ENCODE results near the gene SHISAL1. TPM values are rescaled to one million over a fixed set of nuclear protein-coding genes. Genes with fewer than 3 reads are reported as not detected.

The SHISAL1 gene
- total RNA-seq, 4 donors from 2014 or later: 0.47 to 1.9 (median 0.75) TPM

DNA sequence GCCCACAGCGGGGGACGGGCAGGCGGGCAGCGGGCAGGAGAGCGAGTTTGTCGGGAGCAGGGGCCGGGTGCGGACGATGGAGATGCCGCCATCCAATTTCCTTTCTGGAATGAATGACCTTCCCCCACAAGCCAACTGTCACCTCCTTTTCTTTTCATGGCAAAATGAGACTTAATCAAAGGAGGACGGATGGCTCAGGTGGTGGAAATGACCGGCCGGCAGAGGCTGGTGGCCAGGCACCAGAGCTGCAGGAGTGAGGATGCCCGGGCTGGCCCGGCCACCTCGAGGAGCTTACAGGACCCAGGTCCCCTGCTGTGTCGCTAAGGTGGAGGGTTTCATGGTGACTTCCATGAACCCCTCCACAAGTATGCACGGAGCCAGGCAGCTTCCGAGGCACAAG, 11.7 kb downstream of the SHISAL1 start:
- no peak for ATAC-seq (ENCODE audit: low FRiP score)
- TF ChIP-seq, protein P1, sequence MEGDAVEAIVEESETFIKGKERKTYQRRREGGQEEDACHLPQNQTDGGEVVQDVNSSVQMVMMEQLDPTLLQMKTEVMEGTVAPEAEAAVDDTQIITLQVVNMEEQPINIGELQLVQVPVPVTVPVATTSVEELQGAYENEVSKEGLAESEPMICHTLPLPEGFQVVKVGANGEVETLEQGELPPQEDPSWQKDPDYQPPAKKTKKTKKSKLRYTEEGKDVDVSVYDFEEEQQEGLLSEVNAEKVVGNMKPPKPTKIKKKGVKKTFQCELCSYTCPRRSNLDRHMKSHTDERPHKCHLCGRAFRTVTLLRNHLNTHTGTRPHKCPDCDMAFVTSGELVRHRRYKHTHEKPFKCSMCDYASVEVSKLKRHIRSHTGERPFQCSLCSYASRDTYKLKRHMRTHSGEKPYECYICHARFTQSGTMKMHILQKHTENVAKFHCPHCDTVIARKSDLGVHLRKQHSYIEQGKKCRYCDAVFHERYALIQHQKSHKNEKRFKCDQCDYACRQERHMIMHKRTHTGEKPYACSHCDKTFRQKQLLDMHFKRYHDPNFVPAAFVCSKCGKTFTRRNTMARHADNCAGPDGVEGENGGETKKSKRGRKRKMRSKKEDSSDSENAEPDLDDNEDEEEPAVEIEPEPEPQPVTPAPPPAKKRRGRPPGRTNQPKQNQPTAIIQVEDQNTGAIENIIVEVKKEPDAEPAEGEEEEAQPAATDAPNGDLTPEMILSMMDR (IDR thresholded peaks at IDR 0.05): no peak
- DNase-seq (ENCODE audit: low spot score): no peak

DNA sequence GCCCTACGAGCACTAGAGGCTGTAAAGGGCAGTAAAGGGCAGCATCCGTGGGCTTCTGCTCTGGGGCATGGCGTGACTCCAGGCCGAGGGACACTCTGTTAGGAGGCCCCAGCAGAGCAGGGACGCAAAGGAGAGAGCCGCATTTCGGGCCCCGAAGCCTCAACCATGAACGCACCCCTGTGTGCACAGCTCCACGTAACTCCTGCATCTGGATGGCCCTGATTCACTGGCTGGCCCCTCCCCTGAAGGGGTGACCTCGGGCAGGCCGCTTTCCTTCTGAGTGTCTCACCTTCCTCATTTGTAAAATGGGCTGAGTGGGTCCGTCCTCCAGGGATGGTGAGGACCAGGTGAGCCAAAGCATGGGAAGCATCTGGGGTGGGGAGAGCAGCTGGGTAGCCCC, 13.6 kb downstream of the SHISAL1 start:
- DNase-seq (ENCODE audit: low spot score) (no peak), ATAC-seq (ENCODE audit: low FRiP score) (no peak)
- TF ChIP-seq, protein P1 (IDR thresholded peaks at IDR 0.05): no peak

DNA sequence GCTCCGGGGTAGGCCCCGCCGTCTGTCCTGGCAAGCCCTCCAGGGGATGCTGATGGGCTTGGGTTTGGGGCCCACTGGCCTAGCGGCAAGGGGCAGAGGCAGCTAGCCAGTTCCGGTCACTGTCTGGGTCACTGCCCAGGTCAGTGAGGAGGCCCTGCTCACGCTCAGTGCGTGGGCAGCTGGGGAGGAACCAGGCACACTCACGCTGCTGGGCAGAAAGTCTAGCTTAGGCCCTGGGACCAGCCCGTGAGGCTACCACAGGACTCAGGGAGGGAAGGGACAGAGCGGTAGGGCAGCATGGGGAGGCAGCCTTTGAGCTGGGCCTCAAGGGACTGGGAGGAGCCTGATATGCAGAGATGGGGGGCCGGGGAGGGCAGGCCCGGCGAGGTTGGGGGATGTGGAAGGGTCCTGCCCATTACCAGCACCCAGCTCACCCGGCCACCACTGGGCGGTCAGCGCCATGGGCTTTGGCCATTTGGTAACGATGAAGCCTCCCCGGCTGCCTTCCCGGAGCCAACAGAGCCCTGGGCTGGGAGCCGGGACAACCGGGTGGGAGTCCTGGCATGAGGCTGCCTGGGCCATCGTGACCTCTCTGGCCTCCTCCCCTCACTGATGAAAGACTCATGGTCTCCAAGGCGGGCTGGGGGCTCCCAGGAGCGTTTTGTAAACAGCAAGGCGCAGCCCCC, 14.2 kb downstream of the SHISAL1 start:
- TF ChIP-seq, protein P1 (IDR thresholded peaks at IDR 0.05): no peak
- no peak for DNase-seq (ENCODE audit: low spot score)
- ATAC-seq (ENCODE audit: low FRiP score): no peak

DNA sequence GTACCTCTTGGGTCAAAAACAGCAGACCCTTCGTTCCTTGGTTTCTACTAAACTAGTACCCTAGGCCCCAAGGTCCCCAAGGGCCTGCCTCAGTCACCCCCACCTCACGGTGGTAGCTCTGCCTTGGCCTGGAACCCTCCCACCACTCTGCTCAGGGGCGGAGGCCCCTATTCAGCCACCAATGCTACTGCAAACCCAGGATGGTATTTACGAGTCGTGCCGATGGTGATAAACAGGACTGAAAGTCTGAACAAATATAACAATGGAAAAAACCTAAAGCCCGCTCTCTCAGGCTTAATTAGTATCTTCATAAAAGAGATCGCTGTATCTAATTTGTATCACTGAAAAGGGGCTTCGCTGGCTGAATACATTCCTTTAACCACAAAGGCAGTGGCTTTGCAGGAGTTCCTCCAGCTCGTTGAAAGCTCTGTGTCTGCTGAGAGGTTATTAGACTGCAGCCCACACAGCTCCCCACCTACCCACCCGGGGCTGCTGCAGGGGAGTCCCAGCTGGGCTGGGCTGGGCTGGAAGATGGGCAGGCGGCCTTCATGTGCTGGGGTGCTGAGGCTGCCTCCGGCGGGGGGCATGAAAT, 15.2 kb downstream of the SHISAL1 start:
- ATAC-seq (ENCODE audit: low FRiP score) (no peak), DNase-seq (ENCODE audit: low spot score) (no peak)
- TF ChIP-seq, protein P1 (IDR thresholded peaks at IDR 0.05): no peak

DNA sequence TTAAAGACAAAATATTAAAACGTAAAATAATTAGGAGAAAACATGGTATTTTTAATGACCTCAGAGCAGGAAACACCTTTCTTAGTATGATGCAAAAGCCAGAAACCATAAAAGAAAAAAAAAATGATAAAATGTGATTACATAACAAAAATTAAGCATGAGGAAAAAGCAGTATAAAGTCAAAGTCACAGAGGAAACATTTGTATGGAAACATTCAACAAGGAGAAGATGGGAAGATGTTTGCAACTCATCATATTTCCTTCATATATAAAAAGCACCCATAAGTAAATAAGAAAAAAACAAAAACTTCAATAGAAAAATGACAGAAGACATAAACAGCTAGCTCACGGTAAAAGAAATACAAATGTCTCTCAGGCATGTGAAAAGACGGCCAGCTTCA, 17.3 kb downstream of the SHISAL1 start:
- TF ChIP-seq, protein P1 (IDR thresholded peaks at IDR 0.05): no peak
- ATAC-seq (ENCODE audit: low FRiP score) (no peak), DNase-seq (ENCODE audit: low spot score) (no peak)

DNA sequence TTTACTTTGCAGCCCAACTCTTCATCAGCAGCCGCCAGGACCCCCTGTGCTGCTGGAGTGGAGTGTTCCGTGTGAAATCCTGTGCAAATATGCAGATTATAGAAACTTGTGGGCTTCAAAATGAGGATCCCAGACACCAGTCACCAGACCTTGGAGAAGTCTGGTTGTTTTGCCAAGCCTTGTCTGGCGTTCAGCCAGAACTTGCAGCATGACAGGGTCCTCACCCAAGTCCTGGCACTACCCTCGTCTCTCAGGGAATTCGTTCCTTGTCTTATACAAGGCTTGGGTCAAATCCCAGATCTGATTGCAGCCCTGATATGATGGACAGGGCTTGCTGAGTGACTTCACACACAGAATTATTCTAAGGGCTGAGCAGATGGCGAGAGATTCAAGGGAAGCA, 18.9 kb downstream of the SHISAL1 start:
- no peak for DNase-seq (ENCODE audit: low spot score)
- TF ChIP-seq, protein P1 (IDR thresholded peaks at IDR 0.05): no peak

DNA sequence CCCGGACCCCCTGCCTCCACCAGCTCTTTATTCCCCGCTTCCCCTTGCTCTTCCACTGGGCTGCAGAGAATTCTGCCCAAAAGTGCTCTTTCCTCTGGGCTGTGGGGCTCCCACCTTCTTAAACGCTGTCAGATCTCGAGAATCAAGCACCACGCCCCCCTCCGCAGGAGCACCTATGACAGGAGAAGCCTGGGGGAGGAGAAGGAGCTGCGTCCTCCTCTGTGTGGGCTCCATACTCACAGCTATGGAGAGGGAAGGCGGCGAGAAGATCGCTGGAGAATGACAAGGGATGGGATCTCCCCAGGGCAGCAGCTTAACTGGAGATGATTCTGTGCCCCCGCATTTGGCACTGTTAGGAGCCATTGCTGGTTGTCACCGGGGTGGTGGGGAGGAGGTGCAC, 19.7 kb downstream of the SHISAL1 start:
- DNase-seq (ENCODE audit: low spot score) (no peak), ATAC-seq (ENCODE audit: low FRiP score) (no peak)
- TF ChIP-seq, protein P1 (IDR thresholded peaks at IDR 0.05): no peak

More for the DNA sequence above, 18.9 kb downstream of the SHISAL1 start:
- no peak for ATAC-seq (ENCODE audit: low FRiP score)
